Adrenal gland (tissue), 12 donors: ENCODE data around the gene ADCY5. TPM values are rescaled to one million over a fixed set of nuclear protein-coding genes. Genes with fewer than 3 reads are reported as not detected.

Experiments used
- DNase-seq, 7 donors: peaks; one replicate each; pipeline ENCODE4 v3.0.0-alpha.2; 2019 to 2020
- H3K27ac ChIP-seq, 5 donors: fragments of 200-600 bp; sonication (generic) in 4 of 5; 1 replicate in 3 of 5; 2 replicates in 2 of 5; pipeline versions ENCODE4 v1.5.1 to v1.8.0; 2016 to 2020; ENCODE audit warnings: mild to moderate bottlenecking in 1 of 5
- H3K27me3 ChIP-seq: fragments of 200-600 bp; 2 replicates; pipeline ENCODE4 v1.8.0; 2021
- H3K36me3 ChIP-seq, 2 donors: fragments of 200-600 bp; replicated peaks in 1 of 2; 1 replicate in 1 of 2; 2 replicates in 1 of 2; pipeline versions ENCODE4 v1.5.1 to v1.8.0; 2018 to 2022
- H3K4me1 ChIP-seq, 2 donors: fragments of 200-600 bp; replicated peaks in 1 of 2; 1 replicate in 1 of 2; 2 replicates in 1 of 2; pipeline versions ENCODE4 v1.5.1 to v1.8.0; 2018 to 2021
- H3K4me3 ChIP-seq, 4 donors: fragments of 200-600 bp; sonication (generic) in 3 of 4; one replicate each; pipeline ENCODE4 v1.5.1; 2016 to 2018
- H3K9me3 ChIP-seq, 3 donors: fragments of 200-600 bp; sonication (generic) in 1 of 3; replicated peaks in 1 of 3; 1 replicate in 2 of 3; 2 replicates in 1 of 3; pipeline versions ENCODE4 v1.5.1 to v1.8.0; 2016 to 2021
- POLR2A ChIP-seq, 2 donors: fragments of 450-650 bp; IDR thresholded peaks; one replicate each; pipeline ENCODE4 v1.6.1; 2017; ENCODE audit warnings: antibody characterized with exemption in 2 of 2, mild to moderate bottlenecking in 2 of 2, moderate library complexity in 1 of 2
- WGBS, 4 donors: extraction: QIAGEN DNeasy Blood & Tissue Kit in 2 of 4; methylation state at CpG; one replicate each; pipeline versions ENCODE4 v1.1.5 to v1.1.7; 2013 to 2017; 5-methylcytosine and 5-hydroxymethylcytosine counted together
- intact Hi-C, 2 donors: fragments of 100-400 bp; cut with DNase I; formaldehyde crosslinking; loops; one replicate each; pipeline versions ENCODE4 v1.14.1 to v1.15.0; 2022 to 2023
- polyA plus RNA-seq, 3 donors: library from polyadenylated mRNA; stranded (reverse); fragments of 200-250 nt in 2 of 3; fragments of 350-450 nt in 1 of 3; fragmentation: Illumina TruSeq in 1 of 3; extraction: RNeasy Lipid Tissue Mini Kit (QIAGEN cat#74804) in 1 of 3; gene quantifications; one replicate each; pipeline ENCODE4 v1.2.3, GENCODE V29; 2013 to 2014
- total RNA-seq, 9 donors: library from RNA; depleted of rRNA in 4 of 9; stranded (reverse); fragments of >200 nt in 4 of 9; fragments of 120-200 nt in 1 of 9; fragmentation: NEBNext Ultra II Directional in 1 of 9; extraction: Animal tissue kit (Norgen Biotek cat#: 25700) in 1 of 9; gene quantifications; one replicate each; pipeline versions ENCODE4 v1.1.0 to v1.2.4, GENCODE V29; 2013 to 2023
- TF ChIP-seq, protein P1 (sequence below), 6 experiments: fragments of 450-650 bp in 4 of 6; fragments of 200-600 bp in 2 of 6; sonication (generic) in 1 of 6; IDR thresholded peaks; 1 replicate in 5 of 6; 2 replicates in 1 of 6; pipeline versions ENCODE4 v1.5.1 to v1.8.0; 2016 to 2021; ENCODE audit warnings: antibody characterized with exemption in 6 of 6, mild to moderate bottlenecking in 2 of 6, moderate library complexity in 1 of 6
- donor health status: healthy with polysubstance abuse.
- donor health status: Bipolar disorder and iron deficiency.
- donor health status: DM: yes; HTN: yes; CAD: no.
- donor health status: DM: no; HTN: no; CAD: no.
- donor health status: DM: no; HTN: no; CAD: no.
- donor health status: DM: yes; HTN: yes; CAD: no.

ADCY5 gene
- total and polyA plus RNA-seq, 12 donors: 1.2 to 12.4 (median 4.4) TPM

GRCh38 chr3:123319760-123320159 is 129.1 kb downstream of the ADCY5 start:
- 69 to 89% (median 71%) methylated on average over 3 to 10 of the region's 10 CpGs for WGBS, 4 donors
- Histone ChIP-seq H3K27ac (no peak overlapping the region), H3K36me3 (no peaks in the 10 kb centered on the region), H3K4me1 (no peaks in the 10 kb centered on the region), H3K9me3 (no peaks in the 10 kb centered on the region), H3K27me3 (no peaks in the 10 kb centered on the region), H3K4me3 (no peak overlapping the region)
- intact Hi-C loops: loop anchor here in 1 of 2 donors (10.0 kb wide), 1 partner anchor 235 kb away; no protein-coding TSS in a partner anchor
- no peak for DNase-seq
- TF ChIP-seq, protein P1, sequence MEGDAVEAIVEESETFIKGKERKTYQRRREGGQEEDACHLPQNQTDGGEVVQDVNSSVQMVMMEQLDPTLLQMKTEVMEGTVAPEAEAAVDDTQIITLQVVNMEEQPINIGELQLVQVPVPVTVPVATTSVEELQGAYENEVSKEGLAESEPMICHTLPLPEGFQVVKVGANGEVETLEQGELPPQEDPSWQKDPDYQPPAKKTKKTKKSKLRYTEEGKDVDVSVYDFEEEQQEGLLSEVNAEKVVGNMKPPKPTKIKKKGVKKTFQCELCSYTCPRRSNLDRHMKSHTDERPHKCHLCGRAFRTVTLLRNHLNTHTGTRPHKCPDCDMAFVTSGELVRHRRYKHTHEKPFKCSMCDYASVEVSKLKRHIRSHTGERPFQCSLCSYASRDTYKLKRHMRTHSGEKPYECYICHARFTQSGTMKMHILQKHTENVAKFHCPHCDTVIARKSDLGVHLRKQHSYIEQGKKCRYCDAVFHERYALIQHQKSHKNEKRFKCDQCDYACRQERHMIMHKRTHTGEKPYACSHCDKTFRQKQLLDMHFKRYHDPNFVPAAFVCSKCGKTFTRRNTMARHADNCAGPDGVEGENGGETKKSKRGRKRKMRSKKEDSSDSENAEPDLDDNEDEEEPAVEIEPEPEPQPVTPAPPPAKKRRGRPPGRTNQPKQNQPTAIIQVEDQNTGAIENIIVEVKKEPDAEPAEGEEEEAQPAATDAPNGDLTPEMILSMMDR (IDR thresholded peaks at IDR 0.05): no peak
- TF ChIP-seq POLR2A (IDR thresholded peaks at IDR 0.05): no peak

DNA sequence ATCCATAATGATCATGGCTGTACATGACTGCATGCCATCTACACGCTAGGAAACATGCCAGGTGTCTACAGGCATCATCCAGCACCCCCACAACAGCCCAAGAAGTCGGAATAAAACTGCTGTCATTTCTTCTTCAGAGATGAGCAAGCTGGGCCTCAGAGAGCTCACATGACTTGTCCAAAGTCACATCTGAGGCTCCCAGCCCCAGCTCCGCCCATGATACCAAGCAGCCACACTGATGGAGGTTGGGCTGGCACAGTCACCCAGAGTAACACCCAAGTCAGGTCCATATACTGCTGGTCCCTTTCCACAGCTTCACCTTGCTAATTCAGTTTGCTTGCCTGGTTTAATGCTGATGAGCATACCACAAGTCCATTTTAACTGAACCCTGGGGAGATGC is 130.5 kb downstream of the ADCY5 start:
- no peak for DNase-seq
- Histone ChIP-seq H3K27me3 (no peaks in the 10 kb centered on the region), H3K9me3 (no peaks in the 10 kb centered on the region), H3K4me1 (no peaks in the 10 kb centered on the region), H3K36me3 (no peaks in the 10 kb centered on the region), H3K4me3 (no peak overlapping the region), H3K27ac (no peak overlapping the region)
- 82 to 100% (median 88%) methylated on average over 2 to 3 of the region's 3 CpGs for WGBS, 4 donors
- intact Hi-C loops: no loop called here
- TF ChIP-seq, protein P1 (IDR thresholded peaks at IDR 0.05): no peak
- TF ChIP-seq POLR2A (IDR thresholded peaks at IDR 0.05): no peak

DNA sequence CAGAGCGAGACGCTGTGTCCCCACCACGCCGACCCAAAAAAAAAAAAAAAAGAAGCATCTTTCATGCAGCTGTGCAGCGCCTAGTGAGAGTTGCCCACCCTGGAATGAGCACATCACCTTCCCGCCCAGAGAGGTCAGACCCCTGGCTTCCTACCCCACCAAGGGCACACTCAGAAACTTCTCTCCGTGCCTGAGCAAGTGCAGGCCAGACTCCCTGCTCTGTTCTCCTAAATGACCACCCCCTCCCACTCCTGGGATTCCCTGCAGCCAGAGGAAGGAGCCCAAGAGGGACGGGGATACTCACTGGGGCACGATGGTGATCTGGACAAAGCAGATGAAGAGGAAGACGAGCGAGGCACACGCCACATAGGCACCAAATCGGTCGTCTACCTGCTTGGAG is 131.2 kb downstream of the ADCY5 start:
- Histone ChIP-seq H3K36me3 (no peaks in the 10 kb centered on the region), H3K27ac (no peak overlapping the region), H3K27me3 (no peaks in the 10 kb centered on the region), H3K4me1 (no peaks in the 10 kb centered on the region), H3K4me3 (no peak overlapping the region), H3K9me3 (no peaks in the 10 kb centered on the region)
- intact Hi-C loops: no loop called here
- no peak for TF ChIP-seq POLR2A (IDR thresholded peaks at IDR 0.05)
- TF ChIP-seq, protein P1 (IDR thresholded peaks at IDR 0.05): no peak
- no peak for DNase-seq
- WGBS, 4 donors: 89 to 95% (median 94%) methylated on average over 14 of the region's 14 CpGs

- no peaks in the 10 kb centered on the region for H3K36me3 ChIP-seq
- WGBS, 4 donors: 64 to 72% (median 69%) methylated on average over 4 of the region's 4 CpGs
- H3K4me3 ChIP-seq: no peak overlapping the region
- H3K9me3 ChIP-seq: no peaks in the 10 kb centered on the region
- no peak overlapping the region for H3K27ac ChIP-seq
- intact Hi-C loops: no loop called here
- DNase-seq: no peak
- H3K4me1 ChIP-seq: no peaks in the 10 kb centered on the region
- H3K27me3 ChIP-seq: no peaks in the 10 kb centered on the region
- TF ChIP-seq POLR2A (IDR thresholded peaks at IDR 0.05): no peak
- TF ChIP-seq, protein P1 (IDR thresholded peaks at IDR 0.05): no peak
Observed at GRCh38 chr3:123315271-123315595, 133.7 kb downstream of the ADCY5 start.
